SK-MEL-5 (cell line): ENCODE data around the gene UBE2R2. TPM values are rescaled to one million over a fixed set of nuclear protein-coding genes. Genes with fewer than 3 reads are reported as not detected.
"Not testable (repeated sequence)": the region's sequence is repeated elsewhere in the genome, so short reads cannot be mapped to it uniquely, and the experiment has no call there.

Source experiments
- DNase-seq: peaks from one replicate; pipeline ENCODE4 v3.0.0-alpha.2; 2016; ENCODE audit warnings: low read depth, low spot score
- in situ Hi-C: cut with HindIII; loops from 2 replicates; pipeline ENCODE4 v1.10.0; 2016; ENCODE audit warnings: low sequenced_read_pairs, high pct_unique_total_duplicates, low pct_unique_long_range_greater_than_20kb
- total RNA-seq: library from RNA; depleted of rRNA; stranded (reverse); fragments of >200 nt; shearing (Covaris generic); gene quantifications from 2 replicates; pipeline ENCODE4 v1.2.3, GENCODE V29; 2014

UBE2R2 gene
- total RNA-seq, 1 experiment from 2014 or later = 12.5 TPM

- DNase-seq = no peak
- in situ Hi-C loops = no loop called here
These were observed 21.7 kb upstream of the UBE2R2 start, which contains the start of gene PRSS3 for GRCh38 chr9:33795281-33795680. Gene PRSS3, plus strand, starts transcription at chr9:33795561. Its CDS starts 13 bp downstream, at chr9:33795574.

GRCh38 chr9:33795819-33796218, 21.1 kb upstream of the UBE2R2 start:
- no peak for DNase-seq
- in situ Hi-C loops = no loop called here

- in situ Hi-C loops, DNase-seq: not testable (repeated sequence)
These were observed 20.3 kb upstream of the UBE2R2 start for GRCh38 chr9:33796679-33797078.

GRCh38 chr9:33797837-33798236, 19.1 kb upstream of the UBE2R2 start:
- DNase-seq = no peak
- in situ Hi-C loops = no loop called here

- no peak for DNase-seq
- in situ Hi-C loops = no loop called here
These were observed 18.4 kb upstream of the UBE2R2 start for GRCh38 chr9:33798545-33798944.

GRCh38 chr9:33799928-33800704, 16.8 kb upstream of the UBE2R2 start:
- DNase-seq = no peak
- in situ Hi-C loops = no loop called here

GRCh38 chr9:33800886-33801285, 16.1 kb upstream of the UBE2R2 start:
- in situ Hi-C loops = no loop called here
- DNase-seq = no peak

GRCh38 chr9:33801943-33802500, 14.9 kb upstream of the UBE2R2 start:
- DNase-seq, in situ Hi-C loops: not testable (repeated sequence)

GRCh38 chr9:33804196-33804595, 12.8 kb upstream of the UBE2R2 start:
- DNase-seq, in situ Hi-C loops: not testable (repeated sequence)

GRCh38 chr9:33807156-33807555, 9.8 kb upstream of the UBE2R2 start:
- DNase-seq, in situ Hi-C loops: not testable (repeated sequence)

GRCh38 chr9:33808979-33809322, 8.0 kb upstream of the UBE2R2 start:
- in situ Hi-C loops, DNase-seq: not testable (repeated sequence)

GRCh38 chr9:33809506-33809905, 7.5 kb upstream of the UBE2R2 start:
- no peak for DNase-seq
- in situ Hi-C loops = no loop called here

GRCh38 chr9:33813712-33814641, 3.0 kb upstream of the UBE2R2 start:
- peak; percentile 92 for DNase-seq
- in situ Hi-C loops = no loop called here

- DNase-seq = no peak
- in situ Hi-C loops = no loop called here
These were observed 1.2 kb upstream of the UBE2R2 start for GRCh38 chr9:33815781-33816180.

GRCh38 chr9:33817327-33818166, 587 bp downstream of the UBE2R2 start:
- in situ Hi-C loops = no loop called here

GRCh38 chr9:33818167-33818846, 1.3 kb downstream of the UBE2R2 start:
- no peak for DNase-seq
- in situ Hi-C loops = no loop called here

More at GRCh38 chr9:33817327-33818166, 587 bp downstream of the UBE2R2 start:
- peak; percentile 67 for DNase-seq
